ENCODE data around the gene ADH1B.

Gene ADH1B

DNA sequence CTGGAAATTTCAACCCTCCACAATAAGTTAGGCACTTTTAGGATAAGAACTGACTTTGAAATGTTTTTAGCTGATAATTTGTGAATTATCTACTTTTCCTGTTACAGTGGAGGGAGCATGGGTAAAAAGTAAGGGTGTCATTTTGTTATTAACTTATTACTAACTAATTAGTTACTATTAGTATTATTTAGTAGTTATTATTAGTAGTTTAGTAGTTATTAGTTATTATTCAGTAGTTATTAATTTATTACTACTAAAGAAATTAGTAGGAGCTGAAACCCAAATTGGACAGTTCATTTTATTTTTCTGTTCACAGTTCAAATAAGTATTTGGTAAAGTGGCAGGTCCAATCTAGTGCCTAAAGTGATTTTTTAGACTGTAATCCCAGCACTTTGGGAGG is 35.8 kb downstream of the ADH1B start:
- no peak for DNase-seq (ENCODE audit: extremely low spot score)
- POLR2A ChIA-PET = no interaction called here
- CTCF ChIA-PET = no interaction called here
- TF ChIP-seq CTCF (IDR thresholded peaks at IDR 0.05; ENCODE audit: control extremely low read depth, extremely low read depth, low read depth, missing control alignments) = no peak

- CTCF ChIA-PET = interaction anchor here (1.0 kb wide), 1 partner anchor 14 kb away, joined by 3 read pairs; no protein-coding TSS in a partner anchor
- DNase-seq (ENCODE audit: extremely low spot score) = no peak
- POLR2A ChIA-PET = no interaction called here
- TF ChIP-seq CTCF (IDR thresholded peaks at IDR 0.05; ENCODE audit: control extremely low read depth, extremely low read depth, low read depth, missing control alignments) = no peak
Measured at GRCh38 chr4:99282731-99283130, 38.5 kb downstream of the ADH1B start.

- CTCF ChIA-PET = no interaction called here
Measured at GRCh38 chr4:99281261-99281660, 39.9 kb downstream of the ADH1B start.

GRCh38 chr4:99276417-99276816 is 44.8 kb downstream of the ADH1B start:
- no peak for TF ChIP-seq CTCF (IDR thresholded peaks at IDR 0.05; ENCODE audit: control extremely low read depth, extremely low read depth, low read depth, missing control alignments)
- no peak for DNase-seq (ENCODE audit: extremely low spot score)
- POLR2A ChIA-PET = no interaction called here
- CTCF ChIA-PET = no interaction called here

More at GRCh38 chr4:99281261-99281660, 39.9 kb downstream of the ADH1B start:
- no peak for TF ChIP-seq CTCF (IDR thresholded peaks at IDR 0.05; ENCODE audit: control extremely low read depth, extremely low read depth, low read depth, missing control alignments)
- DNase-seq (ENCODE audit: extremely low spot score) = no peak
- POLR2A ChIA-PET = no interaction called here

DNA sequence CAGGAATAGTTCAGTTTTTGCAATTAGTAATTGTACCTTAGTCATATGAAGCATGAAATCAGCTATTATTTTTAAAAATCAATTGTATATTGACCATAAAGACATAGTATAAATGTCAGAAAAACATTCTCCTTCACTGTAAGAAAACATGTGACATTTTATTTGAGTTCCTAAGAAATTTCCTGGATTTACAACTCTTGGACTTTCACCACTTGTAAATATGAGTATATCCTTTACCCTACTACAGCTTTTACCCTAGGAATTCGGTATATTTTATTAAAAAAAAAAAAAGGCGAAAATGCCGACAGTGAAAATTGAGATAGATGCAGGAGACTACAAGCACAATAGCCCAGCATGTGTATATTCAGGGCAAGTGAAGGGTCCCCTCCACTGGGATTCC is 45.3 kb downstream of the ADH1B start:
- no peak for TF ChIP-seq CTCF (IDR thresholded peaks at IDR 0.05; ENCODE audit: control extremely low read depth, extremely low read depth, low read depth, missing control alignments)
- POLR2A ChIA-PET = no interaction called here
- no peak for DNase-seq (ENCODE audit: extremely low spot score)
- CTCF ChIA-PET = no interaction called here

- DNase-seq (ENCODE audit: extremely low spot score) = no peak
- POLR2A ChIA-PET = no interaction called here
- CTCF ChIA-PET = no interaction called here
- TF ChIP-seq CTCF (IDR thresholded peaks at IDR 0.05; ENCODE audit: control extremely low read depth, extremely low read depth, low read depth, missing control alignments) = no peak
Measured at GRCh38 chr4:99275050-99275449, 46.2 kb downstream of the ADH1B start.

DNA sequence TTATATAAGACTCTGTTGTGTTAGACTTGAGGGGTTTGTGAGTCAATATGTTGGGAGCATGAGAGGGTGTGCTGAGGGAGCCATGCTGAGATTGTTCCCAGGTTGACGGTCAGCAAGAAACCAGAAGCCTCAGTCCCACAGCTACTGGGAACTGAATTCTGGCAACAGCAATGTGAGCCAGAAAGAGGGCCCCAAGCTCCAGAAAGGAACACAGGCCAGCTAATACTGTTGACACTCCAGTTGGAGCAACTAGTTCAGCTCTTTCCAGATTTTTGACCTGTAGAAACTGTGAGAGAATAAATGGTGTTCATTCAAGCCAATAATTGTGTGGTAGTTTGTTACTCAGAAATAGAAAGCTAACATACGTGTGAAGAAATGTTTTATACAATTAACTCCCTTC is 47.5 kb downstream of the ADH1B start:
- ChIA-PET POLR2A (no interaction called here), CTCF (no interaction called here)
- no peak for TF ChIP-seq CTCF (IDR thresholded peaks at IDR 0.05; ENCODE audit: control extremely low read depth, extremely low read depth, low read depth, missing control alignments)
- no peak for DNase-seq (ENCODE audit: extremely low spot score)
